ENCODE data around the gene VEZF1.

Gene VEZF1, protein sequence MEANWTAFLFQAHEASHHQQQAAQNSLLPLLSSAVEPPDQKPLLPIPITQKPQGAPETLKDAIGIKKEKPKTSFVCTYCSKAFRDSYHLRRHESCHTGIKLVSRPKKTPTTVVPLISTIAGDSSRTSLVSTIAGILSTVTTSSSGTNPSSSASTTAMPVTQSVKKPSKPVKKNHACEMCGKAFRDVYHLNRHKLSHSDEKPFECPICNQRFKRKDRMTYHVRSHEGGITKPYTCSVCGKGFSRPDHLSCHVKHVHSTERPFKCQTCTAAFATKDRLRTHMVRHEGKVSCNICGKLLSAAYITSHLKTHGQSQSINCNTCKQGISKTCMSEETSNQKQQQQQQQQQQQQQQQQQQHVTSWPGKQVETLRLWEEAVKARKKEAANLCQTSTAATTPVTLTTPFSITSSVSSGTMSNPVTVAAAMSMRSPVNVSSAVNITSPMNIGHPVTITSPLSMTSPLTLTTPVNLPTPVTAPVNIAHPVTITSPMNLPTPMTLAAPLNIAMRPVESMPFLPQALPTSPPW

DNA sequence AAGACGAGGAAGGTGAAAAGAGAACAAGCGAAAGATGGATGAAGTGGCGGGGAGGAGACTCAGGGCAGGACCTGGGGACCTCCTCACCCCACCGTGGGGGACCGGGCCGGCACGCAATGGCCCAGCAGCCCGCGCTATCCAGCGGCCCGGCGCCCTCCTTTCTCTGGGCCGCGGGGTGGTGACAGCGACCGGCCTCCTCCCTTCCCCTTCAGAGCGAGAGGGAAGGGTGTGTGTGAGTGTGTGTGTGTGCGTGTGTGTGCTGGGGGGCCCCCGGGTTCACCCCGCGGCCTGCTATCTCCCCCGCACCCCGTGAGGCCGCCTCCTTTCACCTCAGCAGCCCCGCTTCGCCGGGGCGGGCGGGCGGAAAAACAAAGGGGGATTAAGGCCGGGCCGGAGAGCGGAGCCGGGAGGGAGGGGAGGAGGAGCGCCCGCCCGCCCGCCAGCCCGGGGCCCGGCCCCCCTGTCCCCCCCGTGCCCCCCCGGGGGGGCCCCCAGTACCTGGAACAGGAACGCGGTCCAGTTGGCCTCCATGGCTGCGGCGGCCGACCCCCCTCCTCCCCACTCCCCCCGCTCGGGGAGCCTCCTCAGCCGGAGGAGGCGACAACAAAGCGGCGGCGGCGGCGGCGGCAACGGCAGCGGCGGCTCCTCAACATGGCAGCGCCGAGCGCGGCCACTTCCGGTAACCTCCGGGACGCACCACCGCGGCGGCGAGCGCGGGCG, at the start of gene VEZF1:
VEZF1 (minus strand) TSS at position 674 of the 720 bp plus-strand sequence; CDS start at position 531, 143 bp downstream.
- DNase-seq: peak; percentile 78

DNA sequence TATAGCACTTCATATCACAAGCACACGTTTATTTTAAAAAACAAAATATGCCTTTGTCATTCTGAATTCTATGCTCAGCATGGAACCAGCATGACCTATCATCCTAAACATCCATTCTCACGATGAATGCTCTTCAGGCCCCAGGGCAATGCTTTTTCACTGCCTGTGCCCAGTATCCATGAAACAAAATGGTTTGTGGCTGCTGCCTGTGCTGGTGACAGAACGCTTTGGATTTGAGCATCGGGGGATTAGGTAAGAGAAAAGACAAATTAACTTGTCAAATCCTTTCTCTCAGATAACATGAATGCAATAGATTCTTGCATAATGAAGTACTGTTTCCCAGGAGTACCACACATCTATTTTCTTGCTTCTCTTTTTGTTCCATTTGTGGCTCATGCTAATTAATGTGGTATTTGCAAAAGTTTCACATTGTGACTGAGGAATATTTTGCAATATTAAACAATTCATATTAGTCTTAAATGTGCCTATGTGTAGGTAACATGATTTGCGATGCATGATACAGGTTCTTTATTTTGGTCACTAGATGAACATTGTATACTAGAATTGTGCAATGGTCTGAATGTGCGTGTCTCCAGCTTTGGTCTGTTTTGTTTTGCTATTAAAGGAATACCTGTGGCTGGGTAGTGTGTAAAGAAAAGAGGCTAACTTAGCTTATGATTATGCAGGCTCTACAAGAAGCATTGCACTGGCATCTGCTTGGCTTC, 44.8 kb upstream of the VEZF1 start:
- DNase-seq: no peak

DNA sequence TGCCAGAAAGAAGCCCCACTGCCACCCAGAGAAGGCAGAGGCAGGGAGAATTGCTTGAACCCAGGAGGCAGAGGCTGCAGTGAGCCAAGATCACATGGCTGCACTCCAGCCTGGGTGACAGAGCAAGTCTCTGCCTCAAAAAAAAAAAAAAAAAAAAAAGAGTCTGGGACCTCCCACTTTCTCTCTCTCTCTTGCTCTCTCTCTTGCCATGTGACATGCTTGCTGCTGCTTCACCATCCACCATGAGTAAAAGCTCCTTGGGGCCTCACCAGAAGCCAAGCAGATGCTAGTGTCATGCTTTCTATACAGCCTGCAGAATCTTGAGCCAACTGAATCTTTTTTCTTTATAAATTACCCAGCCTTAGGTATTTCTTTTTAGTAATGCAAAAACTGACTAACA, 40.5 kb upstream of the VEZF1 start:
- no peak for DNase-seq

DNA sequence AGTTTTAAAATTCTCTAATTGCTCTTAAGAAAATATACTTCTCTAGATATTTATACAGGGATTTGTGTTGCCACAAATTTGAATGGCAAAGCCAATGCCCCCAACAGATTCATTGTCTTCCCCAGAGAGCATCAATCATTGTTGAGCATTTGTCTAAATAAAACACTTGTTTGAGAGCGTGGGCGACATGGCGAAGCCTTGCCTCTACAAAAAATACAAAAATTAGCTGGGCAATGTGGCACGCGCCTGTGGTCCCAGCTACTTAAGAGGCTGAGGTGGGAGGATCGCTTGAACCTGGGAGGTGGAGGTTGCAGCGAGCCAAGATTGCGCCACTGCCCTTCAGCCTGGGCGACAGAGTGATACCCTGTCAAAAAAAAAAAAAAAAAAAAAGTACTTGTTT, 32.3 kb upstream of the VEZF1 start:
- DNase-seq: no peak

DNA sequence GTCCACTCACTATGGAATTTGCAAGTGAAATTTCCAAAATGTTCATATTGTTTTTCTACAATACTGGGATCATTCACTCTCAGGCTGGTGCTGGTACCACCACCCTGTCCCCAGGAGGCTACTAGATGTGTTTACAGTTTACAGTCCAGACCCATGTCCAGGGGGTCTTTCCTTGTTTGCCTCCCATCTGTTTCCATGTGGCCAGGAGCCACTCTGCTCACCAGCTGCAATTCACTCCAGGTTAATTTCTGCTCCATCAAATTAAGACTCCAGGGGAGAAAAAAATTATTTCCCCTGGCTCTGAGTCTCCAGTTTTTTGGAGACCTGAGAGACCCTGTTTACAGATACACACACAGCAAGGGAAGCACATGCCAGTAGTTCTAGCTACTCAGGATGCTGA, 31.5 kb upstream of the VEZF1 start:
- DNase-seq: no peak

DNA sequence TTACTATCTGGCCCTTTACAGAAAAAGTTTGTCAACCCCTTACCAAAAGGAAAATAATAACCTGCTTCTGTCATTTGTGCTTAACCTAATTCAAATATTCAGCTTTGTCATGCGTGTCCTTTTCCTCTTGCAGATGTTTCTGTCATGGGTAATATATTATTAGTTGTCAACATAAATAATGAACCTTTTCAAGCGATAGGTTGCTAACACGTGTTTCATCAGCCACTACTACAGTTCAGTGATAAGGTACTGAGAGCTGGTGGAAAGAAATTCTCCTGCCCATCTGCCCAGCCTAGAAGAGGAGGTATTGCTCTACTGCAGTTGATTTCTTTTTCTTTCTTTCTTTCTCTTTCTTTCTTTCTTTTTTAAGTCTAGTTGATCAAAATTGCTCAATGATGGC, 31.0 kb upstream of the VEZF1 start:
- DNase-seq: no peak

DNA sequence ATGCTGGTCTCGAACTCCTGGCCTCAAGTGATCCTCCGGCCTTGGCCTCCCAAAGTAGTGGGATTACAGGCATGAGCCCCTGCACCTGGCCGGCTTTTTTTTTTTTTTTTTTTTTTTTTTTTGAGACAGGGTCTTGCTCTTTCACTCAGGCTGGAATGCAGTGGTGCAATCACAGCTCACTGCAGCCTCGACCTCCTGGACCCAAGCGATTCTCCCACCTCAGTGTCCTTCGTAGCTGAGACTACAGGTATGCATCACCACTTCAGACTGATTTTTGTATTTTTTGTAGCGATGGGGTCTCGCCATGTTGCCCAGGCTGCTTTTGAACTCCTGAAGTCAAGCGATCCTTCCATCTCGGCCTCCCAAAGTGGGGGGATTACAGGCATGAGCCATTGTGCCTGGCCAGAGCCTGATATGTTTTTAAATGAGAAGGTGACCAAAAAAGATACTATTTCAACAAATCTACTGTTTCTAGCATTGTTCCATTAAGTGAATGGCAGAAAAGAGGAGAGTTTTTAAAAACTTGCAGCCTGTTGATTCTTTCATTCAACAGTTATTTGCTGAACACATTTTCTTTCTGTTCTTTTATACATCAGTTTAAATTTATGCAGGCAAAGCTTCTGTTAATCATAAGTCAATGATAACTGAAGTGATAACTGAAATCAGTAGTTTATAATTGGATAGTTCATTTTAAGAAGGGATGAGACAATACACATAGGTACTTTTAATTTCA, 22.2 kb upstream of the VEZF1 start:
- no peak for DNase-seq

DNA sequence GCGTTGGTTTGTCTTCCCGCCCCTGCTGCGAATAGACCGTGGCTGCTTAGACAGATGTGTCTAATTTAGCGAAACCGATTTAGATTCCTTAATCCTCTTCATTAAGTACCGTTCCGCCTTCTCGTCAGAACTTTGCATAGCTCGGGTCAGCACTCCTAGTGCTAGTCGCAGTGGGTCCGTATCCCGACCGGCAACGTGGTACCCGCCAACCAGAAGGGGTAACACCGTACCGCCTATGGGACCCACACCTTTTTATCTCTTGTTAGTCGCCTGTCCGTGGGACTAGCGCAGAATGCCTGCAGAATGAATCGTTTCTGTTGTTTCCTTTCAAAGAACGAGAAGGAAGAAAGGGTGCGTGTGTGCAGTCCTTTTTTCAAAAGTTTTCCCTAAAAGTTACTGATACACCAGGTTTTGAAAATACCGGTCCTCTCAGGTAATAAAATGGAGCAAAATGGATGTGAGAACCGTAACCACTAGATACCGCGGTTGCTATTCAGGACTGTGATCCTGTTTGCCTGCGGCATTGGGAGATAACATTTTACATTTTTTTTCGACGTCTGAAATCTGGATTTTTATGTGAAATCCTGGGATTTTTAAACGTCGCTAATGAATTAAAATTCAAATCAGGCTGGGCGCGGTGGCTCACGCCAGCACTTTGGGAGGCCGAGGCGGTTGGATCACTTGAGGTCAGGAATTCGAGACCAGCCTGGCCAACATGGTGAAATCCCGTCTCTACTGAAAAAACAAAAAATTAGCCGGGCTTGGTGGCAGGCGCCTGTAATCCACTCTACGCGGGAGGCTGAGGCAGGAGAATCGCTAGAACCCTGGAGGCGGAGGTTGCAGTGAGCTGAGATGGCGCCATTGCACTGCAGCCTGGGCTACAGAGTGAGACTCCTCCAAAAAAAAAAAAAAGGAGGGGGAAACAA, 20.0 kb upstream of the VEZF1 start:
- DNase-seq: no peak

DNA sequence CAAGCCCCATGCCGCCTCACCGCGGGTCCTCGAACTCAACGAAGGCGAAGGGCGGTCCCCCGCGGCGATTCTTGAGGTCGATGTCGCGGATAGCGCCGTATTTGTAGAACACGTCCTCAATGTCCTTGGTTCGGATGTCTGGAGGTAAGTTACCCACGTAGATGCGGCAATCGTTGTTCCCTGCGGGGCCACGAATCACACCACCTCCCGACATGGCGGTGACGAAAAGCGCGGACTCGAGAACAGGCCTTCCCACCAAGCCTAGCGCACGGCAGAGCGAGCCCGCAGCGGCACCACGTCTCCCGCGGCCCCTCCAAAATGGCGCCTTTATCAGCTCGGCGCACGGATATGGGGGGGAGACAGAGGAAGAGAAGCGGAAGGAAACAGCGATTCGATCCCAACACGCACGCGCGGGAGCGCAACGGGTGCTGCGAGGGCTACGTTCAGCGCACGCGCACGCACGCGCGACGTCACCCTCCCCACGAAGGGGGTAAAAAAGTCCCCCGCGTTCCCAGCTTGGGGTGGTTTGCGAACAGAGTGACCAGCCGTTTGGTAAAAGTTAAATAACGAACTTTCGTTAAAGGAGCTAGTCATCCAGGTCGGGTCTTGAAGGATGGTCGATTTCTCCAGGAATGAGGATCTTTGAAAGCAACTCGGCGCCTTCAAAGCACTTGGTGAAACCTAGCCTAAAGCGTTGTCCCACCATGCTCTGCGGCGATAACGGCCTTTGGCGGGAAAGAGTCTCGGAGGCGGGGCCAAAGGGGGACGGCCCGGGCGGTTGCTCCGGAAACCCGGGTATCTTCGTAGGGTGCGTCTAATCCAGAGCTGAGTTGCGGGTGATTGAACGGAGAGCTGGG, 19.1 kb upstream of the VEZF1 start, which contains the start of gene SRSF1:
SRSF1 (minus strand) TSS at position 323 of the 857 bp plus-strand sequence; CDS start at position 214, 109 bp downstream.
- peak; percentile 98 for DNase-seq

DNA sequence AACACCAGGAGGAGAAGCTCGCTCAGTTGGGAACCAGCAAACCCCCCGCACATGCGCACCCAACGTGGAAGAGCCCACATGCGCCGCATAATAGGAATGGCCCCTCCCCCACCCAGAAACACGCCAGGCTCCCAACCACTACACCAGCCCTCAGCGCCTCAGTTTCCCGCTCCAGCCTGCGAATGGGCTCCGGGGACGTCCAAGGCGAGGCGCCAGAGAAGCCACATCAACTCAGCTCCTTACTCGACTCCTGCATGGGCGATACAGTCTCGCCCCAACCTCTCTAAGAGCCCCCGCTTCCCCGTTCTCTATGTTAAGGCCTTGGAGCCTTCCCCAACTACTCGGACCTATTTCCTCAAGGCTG, 18.5 kb upstream of the VEZF1 start:
- peak; percentile 74 for DNase-seq

DNA sequence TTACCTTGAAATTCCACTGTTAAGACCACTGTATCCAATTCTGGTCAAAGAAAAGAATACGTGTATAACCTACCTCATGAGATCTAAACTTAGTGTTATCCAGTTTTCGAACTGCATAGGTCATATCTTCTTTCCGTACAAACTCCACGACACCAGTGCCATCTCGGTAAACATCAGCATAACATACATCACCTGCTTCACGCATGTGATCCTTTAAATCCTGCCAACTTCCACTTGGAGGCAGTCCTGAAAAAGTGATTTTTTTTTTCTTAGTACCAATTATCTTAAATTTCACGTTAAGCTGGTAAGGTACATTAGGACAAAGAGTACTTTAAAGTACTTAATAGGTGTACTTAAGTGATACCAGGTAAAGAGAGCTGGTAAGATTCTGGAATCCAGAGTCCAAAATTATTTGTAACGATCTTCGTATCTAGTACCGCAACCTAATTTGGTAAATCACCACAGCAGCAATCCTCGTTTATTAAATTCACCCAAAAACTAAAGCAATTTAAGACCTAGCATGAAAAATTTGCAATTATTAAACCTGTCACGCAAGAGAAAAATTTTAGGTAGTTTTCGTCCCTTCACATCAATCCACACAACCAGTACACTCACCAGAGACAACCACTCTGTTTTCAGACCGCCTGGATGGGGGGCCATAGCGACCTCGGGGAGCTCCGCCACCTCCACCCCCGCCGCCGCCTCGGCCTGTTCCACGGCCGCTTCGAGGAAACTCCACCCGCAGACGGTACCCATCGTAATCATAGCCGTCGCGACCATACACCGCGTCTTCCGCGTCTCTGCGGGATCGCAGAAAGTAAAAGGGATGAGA, 17.9 kb upstream of the VEZF1 start:
- DNase-seq: no peak

DNA sequence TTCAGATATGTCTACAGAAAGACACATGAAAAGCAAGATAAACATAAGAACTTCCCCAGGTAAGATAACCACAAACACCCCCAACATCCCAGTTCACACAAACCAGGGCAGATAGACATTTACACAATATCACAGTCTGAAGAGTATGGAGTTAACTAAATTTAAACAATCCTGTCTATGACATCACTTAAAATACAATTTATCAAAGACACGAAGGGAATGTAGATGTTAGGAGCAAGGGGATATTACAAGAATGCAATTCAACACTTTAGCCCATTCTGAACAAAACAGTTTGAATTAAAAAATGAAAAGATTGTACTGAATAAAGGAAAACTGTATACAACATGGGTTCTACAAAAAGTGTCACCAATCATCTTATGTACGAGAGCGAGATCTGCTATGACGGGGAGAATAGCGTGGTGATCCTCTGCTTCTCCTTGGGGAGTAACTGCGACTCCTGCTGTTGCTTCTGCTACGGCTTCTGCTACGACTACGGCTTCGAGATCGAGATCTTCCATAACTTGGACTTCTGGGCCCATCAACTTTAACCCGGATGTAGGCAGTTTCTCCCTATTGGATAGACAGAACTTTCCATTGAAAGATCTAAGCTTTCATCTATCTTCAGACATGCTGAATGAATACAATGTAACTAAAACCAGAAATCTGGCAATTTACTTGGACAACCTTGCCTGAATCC, 17.1 kb upstream of the VEZF1 start:
- no peak for DNase-seq

DNA sequence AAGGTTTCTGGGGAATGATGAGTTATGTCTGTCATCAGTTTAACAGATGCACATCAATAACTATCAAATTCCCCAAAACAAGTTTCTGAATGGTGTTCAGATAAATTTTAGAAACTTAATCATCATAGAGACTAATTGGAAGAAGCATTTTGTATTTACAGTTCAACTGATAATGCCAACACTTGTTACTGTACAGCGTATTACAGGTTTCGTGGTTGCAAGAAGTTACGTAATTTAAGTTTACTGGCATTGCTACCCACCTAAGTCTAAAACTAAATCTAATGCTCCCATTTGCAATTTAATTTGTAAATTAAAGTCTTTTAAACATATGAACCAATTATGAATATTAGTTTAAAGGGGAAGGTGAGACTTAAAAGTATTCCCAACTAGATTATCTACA, 16.0 kb upstream of the VEZF1 start:
- no peak for DNase-seq

DNA sequence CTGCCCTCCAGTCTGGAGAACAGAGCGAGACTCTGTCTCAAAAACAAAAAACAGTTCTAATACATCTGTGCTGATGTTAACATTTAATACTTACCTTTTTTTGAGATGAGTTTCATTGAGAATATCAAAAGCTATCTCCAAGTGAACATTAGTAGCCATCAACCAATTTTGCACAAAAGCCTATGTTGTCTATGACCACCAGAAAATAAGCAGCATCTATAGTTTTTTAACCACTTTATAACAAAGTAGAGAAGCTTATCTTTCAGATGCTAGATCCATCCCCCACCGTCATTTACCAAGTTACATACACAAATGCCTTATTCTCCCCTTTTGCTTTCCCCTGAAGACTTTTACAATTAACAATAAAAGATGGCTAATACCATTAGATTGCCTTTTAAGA, 14.9 kb upstream of the VEZF1 start:
- DNase-seq: no peak

DNA sequence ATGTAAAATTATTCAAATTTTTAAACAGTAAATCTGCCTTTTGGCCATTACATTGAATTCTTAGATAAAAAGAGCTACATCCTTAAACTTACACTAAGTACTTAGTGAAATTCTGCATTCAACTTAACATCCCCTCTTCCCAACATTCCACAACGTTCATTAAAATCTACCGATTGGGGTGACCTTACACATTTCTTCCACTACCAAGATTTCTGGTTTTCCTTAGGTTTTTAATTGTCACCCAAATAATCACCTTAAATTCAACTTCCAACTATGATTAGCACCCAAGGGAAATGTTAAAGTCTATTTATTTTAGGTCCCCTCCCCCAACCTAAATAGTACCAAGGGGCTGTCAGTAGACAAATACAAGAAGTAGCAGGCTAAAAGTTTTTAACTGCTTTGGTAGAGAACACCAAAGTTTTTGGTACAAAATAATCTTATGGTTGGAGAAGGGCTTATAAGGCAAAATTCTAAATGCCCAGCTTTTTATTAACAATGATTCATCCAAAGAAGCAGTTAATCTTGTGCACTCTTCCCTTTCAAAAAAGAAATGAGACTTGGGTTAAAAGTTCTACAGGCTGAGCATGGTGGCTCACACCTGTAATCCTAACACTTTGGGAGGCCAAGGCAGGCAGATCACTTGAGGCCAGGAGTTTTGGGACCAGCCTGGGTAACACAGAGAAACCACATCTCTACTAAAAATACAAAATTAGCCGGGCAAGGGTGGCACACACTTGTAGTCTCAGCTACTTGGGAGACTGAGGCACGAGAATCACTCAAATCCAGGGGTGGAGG, 14.3 kb upstream of the VEZF1 start:
- DNase-seq: no peak

DNA sequence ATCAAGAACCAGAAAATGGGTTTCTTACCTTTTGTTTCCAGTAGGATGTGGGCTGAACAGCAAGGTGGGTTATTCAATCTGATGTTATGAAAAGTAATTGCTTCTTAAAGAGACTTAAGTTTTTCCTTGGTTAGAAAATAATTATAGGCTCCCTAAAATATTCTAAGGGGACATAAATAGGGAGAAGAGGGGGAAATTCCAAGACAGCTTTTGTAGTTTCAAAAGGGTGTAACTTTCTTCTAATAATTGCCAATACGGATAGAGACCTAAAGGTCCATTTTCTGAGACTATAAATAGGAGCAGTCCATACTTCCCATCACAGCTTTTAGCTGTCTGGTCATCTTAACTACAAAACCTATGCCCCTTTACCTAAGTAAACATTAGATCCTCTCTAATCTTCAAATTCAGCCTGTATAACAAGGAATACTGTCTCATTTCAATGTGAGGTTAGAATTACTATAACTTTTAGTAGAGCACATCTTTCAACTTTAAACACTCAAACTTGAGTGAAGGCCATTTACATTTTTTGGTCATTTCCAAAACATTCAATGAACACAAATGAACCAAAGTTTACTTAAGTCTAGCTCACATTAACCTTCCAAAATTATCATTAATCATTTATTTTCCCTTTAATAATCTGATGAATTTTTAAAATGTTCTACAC, 13.5 kb upstream of the VEZF1 start:
- no peak for DNase-seq

DNA sequence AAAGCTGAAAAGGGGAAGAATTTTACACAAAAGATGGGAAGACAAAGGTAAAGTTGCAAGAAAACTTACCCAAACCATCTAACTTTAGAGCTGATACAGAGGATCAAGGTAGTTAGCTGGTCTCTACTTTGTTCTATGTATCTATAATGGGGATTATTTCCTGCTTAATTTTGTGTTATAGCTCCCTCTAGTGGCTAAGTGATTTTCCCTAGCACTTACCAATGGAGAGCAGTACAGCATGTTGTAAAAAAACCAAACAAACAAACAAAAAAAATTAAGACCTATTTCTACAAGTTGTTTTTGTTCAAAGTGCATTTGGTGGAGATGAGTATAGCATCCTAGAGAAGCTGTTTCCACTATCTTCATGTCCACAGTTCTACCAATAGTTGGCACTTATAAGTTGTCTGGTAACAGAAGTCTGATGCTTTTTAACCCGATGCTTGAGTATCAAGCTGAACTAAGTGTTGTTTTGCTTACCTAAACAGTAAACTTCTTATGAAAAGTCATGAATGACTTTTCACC, 11.5 kb upstream of the VEZF1 start:
- DNase-seq: peak; percentile 77
